ENCODE measurements around the gene NMBR.
"Not testable (repeated sequence)": the region's sequence is repeated elsewhere in the genome, so short reads cannot be mapped to it uniquely, and the experiment has no call there.

NMBR gene

GRCh38 chr6:142048593-142048980 lies 98.3 kb downstream of the NMBR start:
- DNase-seq, result no peak

- DNase-seq, result no peak
These were observed 98.9 kb downstream of the NMBR start for GRCh38 chr6:142047934-142048592.

- no peak for DNase-seq
These were observed 101.3 kb downstream of the NMBR start for GRCh38 chr6:142045380-142046278.

- no peak for DNase-seq
These were observed 111.0 kb downstream of the NMBR start for GRCh38 chr6:142035890-142036289.

DNA sequence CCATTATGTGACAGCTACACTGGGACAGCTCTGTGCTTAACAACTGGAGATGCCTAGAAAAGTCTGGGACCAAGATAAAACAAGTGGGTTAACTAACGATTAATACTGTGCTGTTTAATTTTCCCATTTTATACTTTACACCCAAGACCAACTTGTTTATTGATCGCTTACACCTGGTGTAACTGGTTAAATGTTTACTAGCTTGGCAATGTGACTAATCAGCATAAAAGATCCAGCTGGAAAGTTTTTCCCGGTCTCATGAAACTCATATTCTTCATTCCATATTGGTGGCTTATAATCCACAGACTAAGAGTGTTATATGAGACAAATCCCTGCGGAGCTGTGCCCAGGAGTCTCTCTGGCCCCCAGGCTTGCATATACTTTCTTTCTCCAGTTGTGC lies 115.9 kb downstream of the NMBR start:
- DNase-seq, result no peak

DNA sequence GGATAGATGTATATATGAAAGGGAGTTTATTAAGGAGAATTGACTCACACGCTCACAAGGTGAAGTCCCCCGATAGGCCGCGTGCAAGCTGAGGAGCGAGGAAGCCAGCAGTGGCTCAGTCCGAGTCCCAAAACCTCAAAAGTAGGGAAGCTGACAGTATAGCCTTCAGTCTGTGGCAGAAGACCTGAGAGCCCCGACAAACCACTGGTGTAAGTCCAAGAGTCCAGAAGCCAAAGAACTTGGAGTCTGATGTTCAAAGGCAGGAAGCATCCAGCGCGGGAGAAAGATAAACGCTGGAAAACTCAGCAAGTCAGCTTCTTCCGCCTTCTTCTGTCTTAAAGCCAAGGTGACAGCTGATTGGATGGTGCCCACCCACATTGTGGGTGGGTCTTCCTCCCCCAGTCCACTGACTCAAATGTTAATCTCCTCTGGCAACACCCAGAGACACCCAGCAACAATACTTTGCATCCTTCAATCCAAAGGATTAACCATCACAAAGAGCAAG lies 116.8 kb downstream of the NMBR start:
- DNase-seq, result no peak

GRCh38 chr6:142028527-142028926 lies 118.4 kb downstream of the NMBR start:
- DNase-seq, result no peak

- not testable (repeated sequence) for DNase-seq
These were observed 119.1 kb downstream of the NMBR start for GRCh38 chr6:142027804-142028203.

- DNase-seq, result no peak
These were observed 119.8 kb downstream of the NMBR start for GRCh38 chr6:142027074-142027473.

GRCh38 chr6:142026471-142026870 lies 120.5 kb downstream of the NMBR start:
- DNase-seq, result no peak

Data from SHP77 (cell line).